Measurements from ENCODE around the gene SRR.

GRCh38 chr17:2347805-2348685, 44.3 kb downstream of the SRR start:
- TF ChIP-seq CTCF (IDR thresholded peaks at IDR 0.05) (no peak), POLR2A (IDR thresholded peaks at IDR 0.05) (no peak)

All from lower leg skin (tissue), 3 donors.